ENCODE results near the gene ABTB2.

GRCh38 chr11:34305780-34306179 is 52.0 kb downstream of the ABTB2 start:
- no peak for TF ChIP-seq TAF1 (IDR thresholded peaks at IDR 0.05; ENCODE audit: borderline replicate concordance, low read depth, low read length)
- no peak for TF ChIP-seq GATA2 (CRISPR knock-in tag; IDR thresholded peaks at IDR 0.05)
- TF ChIP-seq CTCF (IDR thresholded peaks at IDR 0.05): no peak
- no peak for TF ChIP-seq USF1 (IDR thresholded peaks at IDR 0.05; ENCODE audit: borderline replicate concordance, low read depth)
- no peak for TF ChIP-seq MEF2A (IDR thresholded peaks at IDR 0.05; ENCODE audit: borderline replicate concordance, low read depth)
- TF ChIP-seq POLR2AphosphoS5 (IDR thresholded peaks at IDR 0.05; ENCODE audit: low read depth, low read length): no peak
- TF ChIP-seq SMC3 (IDR thresholded peaks at IDR 0.05; ENCODE audit: low read depth, low read length): no peak
- no peak for TF ChIP-seq EZH2phosphoT487 (IDR thresholded peaks at IDR 0.05; ENCODE audit: borderline replicate concordance, low read depth)
- TF ChIP-seq USF2 (IDR thresholded peaks at IDR 0.05; ENCODE audit: borderline replicate concordance, low read depth, low read length): no peak
- no peak for TF ChIP-seq CHD2 (IDR thresholded peaks at IDR 0.05; ENCODE audit: low read length, partially characterized antibody)
- TF ChIP-seq RFX5 (IDR thresholded peaks at IDR 0.05; ENCODE audit: low read length): no peak
- TF ChIP-seq EP300 (IDR thresholded peaks at IDR 0.05; ENCODE audit: borderline replicate concordance in 1 of 2, low read depth in 1 of 2, low read length in 1 of 2): no peak
- no peak for TF ChIP-seq TEAD4 (IDR thresholded peaks at IDR 0.05; ENCODE audit: borderline replicate concordance, insufficient read depth)

Data from SK-N-SH (cell line).